ENCODE data around the gene MIDN.

MIDN gene

GRCh38 chr19:1237754-1238368, 10.5 kb upstream of the MIDN start, which contains the start of gene CBARP:
TSS of gene CBARP (minus strand) at chr19:1238005. CDS start at chr19:1236100, 1,905 bp downstream.
- ChIA-PET CTCF (interaction anchor here (0.9 to 1.6 kb wide), 5 partner anchors 16 to 315 kb away, joined by 3 to 9 read pairs (median 4); no protein-coding TSS in a partner anchor), POLR2A (interaction anchor here (0.5 to 1.4 kb wide), 6 partner anchors 17 to 344 kb away, joined by 3 to 18 read pairs (median 4); partner anchors contain the start of genes CIRBP and GPX4)
- Histone ChIP-seq H3K9me3 (ENCODE audit: control insufficient read depth, insufficient read depth, low read depth, low read length) (no peaks in the 10 kb centered on the region), H3K4me1 (ENCODE audit: control insufficient read depth, insufficient read depth, low read length) (peaks cover 3% of the 10 kb centered on the region), H3K27ac (ENCODE audit: extremely low read depth, low read depth, low read length) (peak within 1 kb of the TSS; percentile 60; the same call in 1 of the 2 replicates), H3K36me3 (ENCODE audit: control insufficient read depth in 2 of 2, insufficient read depth in 1 of 2, low read length in 2 of 2) (peaks cover 0 to 25% of the 10 kb centered on the region in 2 experiments; a peak in 1 of 3 replicates), H3K4me3 (ENCODE audit: low read depth, low read length) (peak within 1 kb of the TSS; percentile 56)
- TF ChIP-seq BCL11B (tag by site-specific recombination; IDR thresholded peaks at IDR 0.05; ENCODE audit: low read depth) (no peak), OVOL3 (tag by site-specific recombination; IDR thresholded peaks at IDR 0.05) (no peak), ZNF76 (tag by site-specific recombination; IDR thresholded peaks at IDR 0.05; ENCODE audit: borderline replicate concordance, low read depth) (no peak), PRDM10 (tag by site-specific recombination; IDR thresholded peaks at IDR 0.05) (0 out of 2 replicates have a peak, but pooled peaks have one; percentile 35), ZNF362 (tag by site-specific recombination; IDR thresholded peaks at IDR 0.05) (no peak), ZNF596 (tag by site-specific recombination; IDR thresholded peaks at IDR 0.05) (no peak), PATZ1 (tag by site-specific recombination; IDR thresholded peaks at IDR 0.05) (peak; percentile 84), ZNF664 (tag by site-specific recombination; IDR thresholded peaks at IDR 0.05) (no peak), KLF17 (tag by site-specific recombination; IDR thresholded peaks at IDR 0.05) (0 out of 2 replicates have a peak, but pooled peaks have one; percentile 29), ZNF292 (tag by site-specific recombination; IDR thresholded peaks at IDR 0.05; ENCODE audit: borderline replicate concordance, low read depth) (no peak), GLIS2 (tag by site-specific recombination; IDR thresholded peaks at IDR 0.05) (peak; percentile 85), GLI4 (tag by site-specific recombination; IDR thresholded peaks at IDR 0.05) (no peak), ZNF398 (tag by site-specific recombination; IDR thresholded peaks at IDR 0.05) (peak; percentile 47), GLIS1 (tag by site-specific recombination; IDR thresholded peaks at IDR 0.05) (peak; percentile 98), ZNF843 (tag by site-specific recombination; IDR thresholded peaks at IDR 0.05) (no peak), ZNF677 (tag by site-specific recombination; IDR thresholded peaks at IDR 0.05) (no peak), ZNF350 (tag by site-specific recombination; IDR thresholded peaks at IDR 0.05) (no peak), ZNF473 (tag by site-specific recombination; IDR thresholded peaks at IDR 0.05) (no peak), ZNF335 (tag by site-specific recombination; conservative IDR thresholded peaks at IDR 0.05) (peak; percentile 99), KLF9 (tag by site-specific recombination; IDR thresholded peaks at IDR 0.05; ENCODE audit: low read depth) (0 out of 2 replicates have a peak, but pooled peaks have one; percentile 33), ZIC2 (tag by site-specific recombination; IDR thresholded peaks at IDR 0.05) (peak; percentile 52; the same call in 1 of the 2 replicates), ZSCAN16 (tag by site-specific recombination; IDR thresholded peaks at IDR 0.05) (no peak)
